ENCODE data around the gene IP6K3. TPM values are rescaled to one million over a fixed set of nuclear protein-coding genes. Genes with fewer than 3 reads are reported as not detected.

The IP6K3 gene
- total and polyA plus RNA-seq, 4 experiments from 2014 or later = not detected

DNA sequence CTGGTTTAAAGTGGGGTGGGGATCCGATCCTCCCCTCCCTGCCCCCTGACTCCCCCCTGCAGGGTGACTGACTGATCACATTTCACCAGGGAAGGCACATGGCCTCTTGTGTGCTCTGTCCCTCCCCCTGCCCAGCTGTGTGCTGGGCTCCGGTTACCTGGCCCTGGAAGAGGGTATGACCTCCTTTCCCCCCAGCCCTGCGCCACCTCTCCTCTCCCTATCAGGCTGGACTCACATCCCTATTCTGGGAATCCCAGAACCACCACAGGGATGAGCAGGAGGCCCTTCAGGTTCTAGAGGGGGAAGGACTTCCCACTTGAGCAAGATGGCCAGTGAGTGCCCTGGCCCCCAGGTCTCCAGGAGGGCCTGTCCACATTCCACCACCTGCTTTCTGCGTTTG lies 2.1 kb upstream of the IP6K3 start:
- Histone ChIP-seq H3K4me3 (ENCODE audit: low read length in 2 of 2) (no peak overlapping the region), H3K36me3 (ENCODE audit: insufficient read depth, low read length) (no peaks in the 10 kb centered on the region), H3K4me1 (ENCODE audit: insufficient read depth, low read length) (no peaks in the 10 kb centered on the region), H3K27ac (ENCODE audit: low read depth, low read length) (no peak overlapping the region), H3K9me3 (ENCODE audit: control insufficient read depth in 1 of 2, low read length in 2 of 2) (no peaks in the 10 kb centered on the region), H3K27me3 (ENCODE audit: insufficient read depth, low read length) (peaks cover 2% of the 10 kb centered on the region)
- CTCF ChIA-PET (ENCODE audit: partially characterized antibody) = interaction anchor here (0.7 kb wide), 1 partner anchor 22 kb away, joined by 3 read pairs; no protein-coding TSS in a partner anchor
- H3K9me3 Mint-ChIP-seq = no peaks in the 10 kb centered on the region
- POLR2A ChIA-PET (ENCODE audit: partially characterized antibody) = interaction anchor here (0.6 kb wide), 1 partner anchor 525 kb away, joined by 5 read pairs; no protein-coding TSS in a partner anchor
- no peaks in the 10 kb centered on the region for H3K36me3 Mint-ChIP-seq
- intact Hi-C loops (cut with micrococcal nuclease) = no loop called here
- no peak for DNase-seq
- peaks cover 0 to 4% (median 3%) of the 10 kb centered on the region in 4 donors for H3K4me1 Mint-ChIP-seq
- H3K27me3 Mint-ChIP-seq = peaks cover 0 to 7% of the 10 kb centered on the region in 2 donors
- H3K4me3 Mint-ChIP-seq = no peak overlapping the region
- no peak overlapping the region for H3K27ac Mint-ChIP-seq

- Mint-ChIP-seq H3K4me3 (no peak overlapping the region), H3K27ac (no peak overlapping the region), H3K4me1 (peaks cover 0 to 4% (median 3%) of the 10 kb centered on the region in 4 donors), H3K36me3 (no peaks in the 10 kb centered on the region), H3K27me3 (peaks cover 0 to 7% of the 10 kb centered on the region in 2 donors), H3K9me3 (no peaks in the 10 kb centered on the region)
- Histone ChIP-seq H3K27ac (ENCODE audit: low read depth, low read length) (no peak overlapping the region), H3K4me3 (ENCODE audit: low read length in 2 of 2) (no peak overlapping the region), H3K36me3 (ENCODE audit: insufficient read depth, low read length) (no peaks in the 10 kb centered on the region), H3K4me1 (ENCODE audit: insufficient read depth, low read length) (no peaks in the 10 kb centered on the region), H3K9me3 (ENCODE audit: control insufficient read depth in 1 of 2, low read length in 2 of 2) (no peaks in the 10 kb centered on the region), H3K27me3 (ENCODE audit: insufficient read depth, low read length) (peaks cover 5% of the 10 kb centered on the region)
- intact Hi-C loops (cut with micrococcal nuclease) = no loop called here
- ChIA-PET CTCF (ENCODE audit: partially characterized antibody) (interaction anchor here (0.6 to 1.1 kb wide), 2 partner anchors 21 to 416 kb away, joined by 3 read pairs; no protein-coding TSS in a partner anchor), POLR2A (ENCODE audit: partially characterized antibody) (no interaction called here)
- no peak for DNase-seq
These were observed 1.1 kb upstream of the IP6K3 start for GRCh38 chr6:33747823-33748222.

DNA sequence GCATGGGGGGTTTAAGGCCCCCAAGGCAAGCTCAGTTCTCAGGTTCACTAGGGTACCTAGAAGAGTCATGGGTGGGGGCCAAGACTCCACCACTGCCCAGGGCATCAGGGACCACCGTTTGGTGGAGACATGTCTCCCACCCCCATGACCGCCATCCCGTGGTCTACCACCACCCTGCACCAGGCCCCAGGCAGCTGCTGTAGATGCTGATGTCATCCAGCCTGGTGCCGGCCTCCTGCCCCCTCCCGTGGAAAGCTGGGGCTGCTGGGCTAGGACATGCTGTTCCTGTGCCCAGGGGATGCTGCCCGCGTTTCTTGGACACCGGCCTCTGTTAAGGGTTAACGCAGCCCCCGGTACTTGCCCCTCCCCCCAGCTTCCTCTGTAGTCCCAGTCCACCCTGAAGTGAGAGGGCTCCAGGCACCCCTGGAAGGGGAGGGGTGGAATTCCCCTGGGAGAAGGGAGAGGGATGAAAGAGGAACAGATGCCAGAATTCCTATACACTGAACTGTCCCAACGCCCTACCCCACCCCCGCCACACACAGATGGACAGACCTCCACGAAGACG lies 587 bp downstream of the IP6K3 start:
- CTCF ChIA-PET (ENCODE audit: partially characterized antibody) = interaction anchor here (1.0 to 5.1 kb wide), 5 partner anchors 8 to 280 kb away, joined by 3 to 42 read pairs (median 7); partner anchors contain the start of gene UQCC2
- no peak overlapping the region for H3K27ac ChIP-seq (ENCODE audit: low read depth, low read length)
- Mint-ChIP-seq H3K36me3 (no peaks in the 10 kb centered on the region), H3K27me3 (peaks cover 0 to 7% of the 10 kb centered on the region in 2 donors), H3K4me3 (no peak overlapping the region), H3K4me1 (peaks cover 0 to 4% (median 3%) of the 10 kb centered on the region in 4 donors), H3K27ac (no peak overlapping the region), H3K9me3 (no peaks in the 10 kb centered on the region)
- no peaks in the 10 kb centered on the region for H3K9me3 ChIP-seq (ENCODE audit: control insufficient read depth in 1 of 2, low read length in 2 of 2)
- intact Hi-C loops (cut with micrococcal nuclease) = no loop called here
- H3K4me1 ChIP-seq (ENCODE audit: insufficient read depth, low read length) = no peaks in the 10 kb centered on the region
- DNase-seq = no peak
- H3K36me3 ChIP-seq (ENCODE audit: insufficient read depth, low read length) = no peaks in the 10 kb centered on the region
- peaks cover 7% of the 10 kb centered on the region for H3K27me3 ChIP-seq (ENCODE audit: insufficient read depth, low read length)
- H3K4me3 ChIP-seq (ENCODE audit: low read length in 2 of 2) = no peak overlapping the region
- POLR2A ChIA-PET (ENCODE audit: partially characterized antibody) = no interaction called here

GRCh38 chr6:33745548-33745947 lies 1.2 kb downstream of the IP6K3 start:
- Mint-ChIP-seq H3K9me3 (no peaks in the 10 kb centered on the region), H3K27ac (peak overlapping the region in 1 of 7 donors; percentile 47), H3K4me1 (peaks cover 0 to 4% (median 3%) of the 10 kb centered on the region in 4 donors), H3K4me3 (no peak overlapping the region), H3K36me3 (no peaks in the 10 kb centered on the region), H3K27me3 (peaks cover 0 to 7% of the 10 kb centered on the region in 2 donors)
- POLR2A ChIA-PET (ENCODE audit: partially characterized antibody) = interaction anchor here (1.2 kb wide), 1 partner anchor 34 kb away, joined by 4 read pairs; the partner anchor contains the start of gene UQCC2
- Histone ChIP-seq H3K27me3 (ENCODE audit: insufficient read depth, low read length) (peaks cover 7% of the 10 kb centered on the region), H3K9me3 (ENCODE audit: control insufficient read depth in 1 of 2, low read length in 2 of 2) (no peaks in the 10 kb centered on the region), H3K4me1 (ENCODE audit: insufficient read depth, low read length) (no peaks in the 10 kb centered on the region), H3K27ac (ENCODE audit: low read depth, low read length) (no peak overlapping the region), H3K4me3 (ENCODE audit: low read length in 2 of 2) (no peak overlapping the region), H3K36me3 (ENCODE audit: insufficient read depth, low read length) (no peaks in the 10 kb centered on the region)
- CTCF ChIA-PET (ENCODE audit: partially characterized antibody) = interaction anchor here (1.0 to 5.1 kb wide), 5 partner anchors 8 to 281 kb away, joined by 3 to 42 read pairs (median 7); partner anchors contain the start of gene UQCC2
- no peak for DNase-seq
- intact Hi-C loops (cut with micrococcal nuclease) = loop anchor here (2.0 kb wide), 1 partner anchor 161 kb away; no protein-coding TSS in a partner anchor

GRCh38 chr6:33744895-33745546 lies 1.7 kb downstream of the IP6K3 start:
- POLR2A ChIA-PET (ENCODE audit: partially characterized antibody) = interaction anchor here (1.2 kb wide), 1 partner anchor 33 kb away, joined by 4 read pairs; the partner anchor contains the start of gene UQCC2

DNA sequence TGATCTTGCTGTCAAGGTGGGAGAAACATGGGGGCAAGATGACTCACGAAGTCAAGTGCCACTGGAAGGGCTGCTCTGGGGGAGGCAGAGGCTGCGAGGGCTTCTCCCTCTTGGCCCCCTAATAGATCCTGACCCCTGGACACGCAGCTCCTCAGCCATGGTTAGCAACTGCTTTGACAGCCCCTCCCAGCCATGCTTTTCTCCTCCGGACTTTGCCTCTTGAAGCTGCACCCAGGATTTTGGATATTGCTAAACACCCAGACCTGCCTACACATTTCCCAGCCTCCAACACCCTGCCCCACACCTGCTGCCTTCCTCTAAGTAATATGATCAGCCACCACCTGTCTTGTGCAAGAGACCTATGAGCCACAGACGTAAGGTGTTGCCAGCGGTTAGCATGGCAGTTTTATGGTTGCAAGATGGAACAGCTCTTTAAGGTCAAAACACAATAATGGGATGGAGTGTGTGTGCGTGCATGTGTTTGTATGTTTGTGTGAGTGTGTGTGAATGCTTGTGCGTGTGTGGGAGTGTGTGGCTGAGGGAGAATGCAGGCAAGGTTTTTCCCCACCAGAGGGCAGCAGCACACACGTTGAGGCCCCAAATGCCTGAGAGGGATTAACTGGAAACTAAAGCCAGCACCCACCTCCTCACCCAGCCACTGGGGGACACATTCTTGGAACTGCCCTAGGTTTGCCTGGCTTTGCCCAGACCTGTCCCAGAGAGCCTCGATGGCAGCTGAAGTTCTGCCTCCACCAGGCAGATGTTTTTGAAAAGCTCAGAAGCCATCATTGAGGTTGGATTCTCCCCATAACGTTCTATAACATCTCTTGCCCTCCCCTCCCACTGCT lies 2.5 kb downstream of the IP6K3 start:
- POLR2A ChIA-PET (ENCODE audit: partially characterized antibody) = interaction anchor here (1.2 kb wide), 1 partner anchor 32 kb away, joined by 4 read pairs; the partner anchor contains the start of gene UQCC2
- CTCF ChIA-PET (ENCODE audit: partially characterized antibody) = interaction anchor here (0.6 to 5.1 kb wide), 21 partner anchors 9 to 497 kb away, joined by 3 to 42 read pairs (median 6); partner anchors contain the start of gene UQCC2
- H3K27me3 ChIP-seq (ENCODE audit: insufficient read depth, low read length) = peaks cover 7% of the 10 kb centered on the region
- Mint-ChIP-seq H3K4me3 (no peak overlapping the region), H3K27me3 (peaks cover 0 to 7% of the 10 kb centered on the region in 2 donors), H3K4me1 (peaks cover 0 to 4% (median 3%) of the 10 kb centered on the region in 4 donors), H3K9me3 (no peaks in the 10 kb centered on the region), H3K27ac (no peak overlapping the region), H3K36me3 (no peaks in the 10 kb centered on the region)
- no peaks in the 10 kb centered on the region for H3K4me1 ChIP-seq (ENCODE audit: insufficient read depth, low read length)
- intact Hi-C loops (cut with micrococcal nuclease) = loop anchor here (1.0 to 2.0 kb wide), 4 partner anchors 33 to 410 kb away; partner anchors contain the start of gene UQCC2
- H3K27ac ChIP-seq (ENCODE audit: low read depth, low read length) = no peak overlapping the region
- peak; percentile 57 to 68 (median 66) for DNase-seq
- no peaks in the 10 kb centered on the region for H3K9me3 ChIP-seq (ENCODE audit: control insufficient read depth in 1 of 2, low read length in 2 of 2)
- no peaks in the 10 kb centered on the region for H3K36me3 ChIP-seq (ENCODE audit: insufficient read depth, low read length)
- no peak overlapping the region for H3K4me3 ChIP-seq (ENCODE audit: low read length in 2 of 2)

More at GRCh38 chr6:33744895-33745546, 1.7 kb downstream of the IP6K3 start:
- CTCF ChIA-PET (ENCODE audit: partially characterized antibody) = interaction anchor here (0.6 to 5.1 kb wide), 15 partner anchors 9 to 498 kb away, joined by 3 to 42 read pairs (median 7); partner anchors contain the start of gene UQCC2
- Histone ChIP-seq H3K27ac (ENCODE audit: low read depth, low read length) (no peak overlapping the region), H3K4me3 (ENCODE audit: low read length in 2 of 2) (no peak overlapping the region), H3K27me3 (ENCODE audit: insufficient read depth, low read length) (peaks cover 7% of the 10 kb centered on the region), H3K36me3 (ENCODE audit: insufficient read depth, low read length) (no peaks in the 10 kb centered on the region), H3K9me3 (ENCODE audit: control insufficient read depth in 1 of 2, low read length in 2 of 2) (no peaks in the 10 kb centered on the region), H3K4me1 (ENCODE audit: insufficient read depth, low read length) (no peaks in the 10 kb centered on the region)
- peaks cover 0 to 4% (median 3%) of the 10 kb centered on the region in 4 donors for H3K4me1 Mint-ChIP-seq
- H3K27ac Mint-ChIP-seq = no peak overlapping the region
- no peaks in the 10 kb centered on the region for H3K9me3 Mint-ChIP-seq
- H3K36me3 Mint-ChIP-seq = no peaks in the 10 kb centered on the region
- H3K27me3 Mint-ChIP-seq = peaks cover 0 to 7% of the 10 kb centered on the region in 2 donors
- H3K4me3 Mint-ChIP-seq = no peak overlapping the region
- DNase-seq = no peak
- intact Hi-C loops (cut with micrococcal nuclease) = loop anchor here (1.0 to 2.0 kb wide), 4 partner anchors 34 to 409 kb away; partner anchors contain the start of gene UQCC2

All from CD4-positive, alpha-beta memory T cell (primary cell).